Smooth muscle cell (in vitro differentiated cells): ENCODE measurements around the gene HOXC10. TPM values are rescaled to one million over a fixed set of nuclear protein-coding genes. Genes with fewer than 3 reads are reported as not detected.

Experiments
- DNase-seq: peaks from one replicate; lab custom pipeline; 2025; ENCODE audit not compliant: unreplicated experiment; lab: John Stamatoyannopoulos, UW
- H2AFZ ChIP-seq: fragments of 200-600 bp; sonication (generic); 2 replicates; pipeline ENCODE4 v1.6.0; 2016; ENCODE audit warnings: antibody characterized with exemption, low read depth, mild to moderate bottlenecking
- H3F3A ChIP-seq: fragments of 200-600 bp; sonication (generic); 2 replicates; pipeline ENCODE4 v1.6.0; 2017; ENCODE audit warnings: antibody characterized with exemption, low read depth
- H3K27ac ChIP-seq: fragments of 200-600 bp; sonication (generic); 2 replicates; pipeline ENCODE4 v1.5.1; 2016; ENCODE audit warnings: low read depth, mild to moderate bottlenecking
- H3K27me3 ChIP-seq: fragments of 200-600 bp; sonication (generic); 2 replicates; pipeline ENCODE4 v1.6.1; 2016; ENCODE audit warnings: low read depth, mild to moderate bottlenecking
- H3K36me3 ChIP-seq: fragments of 200-600 bp; sonication (generic); 2 replicates; pipeline ENCODE4 v1.5.1; 2016; ENCODE audit warnings: low read depth
- H3K4me1 ChIP-seq: fragments of 200-600 bp; sonication (generic); 2 replicates; pipeline ENCODE4 v1.5.1; 2016; ENCODE audit warnings: low read depth
- H3K4me2 ChIP-seq: fragments of 200-600 bp; sonication (generic); 2 replicates; pipeline ENCODE4 v1.6.0; 2016; ENCODE audit warnings: mild to moderate bottlenecking
- H3K4me3 ChIP-seq: fragments of 200-600 bp; sonication (generic); 2 replicates; pipeline ENCODE4 v1.5.1; 2016; ENCODE audit warnings: mild to moderate bottlenecking
- H3K79me2 ChIP-seq: fragments of 200-600 bp; sonication (generic); 2 replicates; pipeline ENCODE4 v1.6.0; 2016; ENCODE audit warnings: low read depth, mild to moderate bottlenecking
- H3K9ac ChIP-seq: fragments of 200-600 bp; sonication (generic); 2 replicates; pipeline ENCODE4 v1.6.0; 2016; ENCODE audit warnings: low read depth
- H3K9me3 ChIP-seq: fragments of 200-600 bp; sonication (generic); replicated peaks from 2 replicates; pipeline ENCODE4 v1.5.1; 2016; ENCODE audit warnings: low read depth
- H4K20me1 ChIP-seq: fragments of 200-600 bp; sonication (generic); 2 replicates; pipeline ENCODE4 v1.6.0; 2016; ENCODE audit warnings: low read depth
- CTCF ChIP-seq: fragments of 200-600 bp; sonication (generic); IDR thresholded peaks from 2 replicates; pipeline ENCODE4 v1.5.1; 2017; ENCODE audit warnings: borderline replicate concordance, mild to moderate bottlenecking, antibody characterized with exemption; ENCODE audit not compliant: insufficient read depth, poor library complexity, severe bottlenecking
- WGBS: methylation state at CpG from one replicate; pipeline ENCODE4 v1.1.7; 2016; ENCODE audit warnings: low lambda C conversion rate; 5-methylcytosine and 5-hydroxymethylcytosine counted together
- polyA plus RNA-seq: library from polyadenylated mRNA; unstranded; fragments of >200 nt; fragmentation: Nextera tagmentation; extraction: Ambion mirVana; gene quantifications from 2 replicates; pipeline ENCODE4 v1.2.1, GENCODE V29; 2016
- total RNA-seq: library from RNA; depleted of rRNA; stranded (reverse); fragments of >200 nt; gene quantifications from 2 replicates; pipeline ENCODE4 v1.2.3, GENCODE V29; 2014

The HOXC10 gene
- total and polyA plus RNA-seq, 2 experiments from 2014 or later, result 0.66 TPM; not detected in 1

GRCh38 chr12:53985994-53986685 is 1.2 kb downstream of the HOXC10 start:
- Histone ChIP-seq H3K4me2 (peak overlapping the region; percentile 80), H3K36me3 (no peaks in the 10 kb centered on the region), H3K9me3 (no peaks in the 10 kb centered on the region), H3K27ac (no peak overlapping the region), H3K4me1 (no peaks in the 10 kb centered on the region), H3K27me3 (peaks cover 100% of the 10 kb centered on the region), H3K9ac (no peak overlapping the region), H3K79me2 (no peaks in the 10 kb centered on the region), H4K20me1 (no peaks in the 10 kb centered on the region), H3F3A (no peaks in the 10 kb centered on the region), H2AFZ (no peak overlapping the region), H3K4me3 (peak overlapping the region; percentile 11)
- no peak for DNase-seq
- TF ChIP-seq CTCF, result no peak
- 5% methylated on average over 50 of the region's 50 CpGs for WGBS

- no peaks in the 10 kb centered on the region for H3K36me3 ChIP-seq
- no peaks in the 10 kb centered on the region for H3K4me1 ChIP-seq
- no peak for DNase-seq
- no peak overlapping the region for H2AFZ ChIP-seq
- peaks cover 100% of the 10 kb centered on the region for H3K27me3 ChIP-seq
- H3K79me2 ChIP-seq, result no peaks in the 10 kb centered on the region
- no peaks in the 10 kb centered on the region for H3K9me3 ChIP-seq
- no peak overlapping the region for H3K27ac ChIP-seq
- no peaks in the 10 kb centered on the region for H3F3A ChIP-seq
- no peak overlapping the region for H3K4me2 ChIP-seq
- H3K4me3 ChIP-seq, result no peak overlapping the region
- TF ChIP-seq CTCF, result no peak
- whole genome bisulfite sequencing, result 44% methylated on average over 21 of the region's 21 CpGs
- no peaks in the 10 kb centered on the region for H4K20me1 ChIP-seq
- no peak overlapping the region for H3K9ac ChIP-seq
Observed at GRCh38 chr12:53986686-53987483, 1.9 kb downstream of the HOXC10 start.

DNA sequence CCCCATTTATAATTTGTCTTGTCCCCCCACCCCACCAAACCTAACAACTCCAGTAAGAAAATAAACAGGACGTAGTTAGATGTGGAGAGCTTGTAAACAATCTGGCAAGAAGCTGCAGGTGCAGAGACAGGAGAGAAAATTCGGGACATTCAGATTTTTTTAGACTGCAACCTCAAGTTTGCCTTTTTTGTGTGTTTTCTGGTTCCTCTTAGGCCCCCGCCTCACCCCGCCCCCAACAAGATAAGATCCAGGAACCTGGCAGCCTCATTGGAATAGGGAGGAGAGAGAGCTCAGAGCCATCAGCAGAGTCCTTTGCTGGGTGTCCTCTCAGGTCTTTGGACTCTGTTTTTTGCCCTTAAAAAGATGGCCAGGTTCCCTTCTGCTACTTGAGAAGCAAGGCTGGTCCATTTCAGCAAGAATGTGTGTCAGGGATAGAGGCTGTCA is 2.9 kb downstream of the HOXC10 start:
- H3K27ac ChIP-seq, result no peak overlapping the region

More for the DNA sequence above, 2.9 kb downstream of the HOXC10 start:
- H4K20me1 ChIP-seq, result no peaks in the 10 kb centered on the region
- whole genome bisulfite sequencing, result 28% methylated on average over 4 of the region's 4 CpGs
- H3K4me3 ChIP-seq, result no peak overlapping the region
- H3K79me2 ChIP-seq, result no peaks in the 10 kb centered on the region
- H3K27me3 ChIP-seq, result peaks cover 100% of the 10 kb centered on the region
- no peaks in the 10 kb centered on the region for H3F3A ChIP-seq
- H3K9ac ChIP-seq, result no peak overlapping the region
- no peak overlapping the region for H2AFZ ChIP-seq
- no peak for DNase-seq
- H3K9me3 ChIP-seq, result no peaks in the 10 kb centered on the region
- H3K4me2 ChIP-seq, result no peak overlapping the region
- no peak for TF ChIP-seq CTCF
- H3K36me3 ChIP-seq, result no peaks in the 10 kb centered on the region
- H3K4me1 ChIP-seq, result no peaks in the 10 kb centered on the region
